Activated CD4-positive, alpha-beta memory T cell treated with anti-CD3 and anti-CD28 coated beads, Interleukin-2, amount 10 ng/mL, durations not matched to agents 7 days and 5 days (primary cell): ENCODE measurements around the gene VAV3. TPM values are rescaled to one million over a fixed set of nuclear protein-coding genes. Genes with fewer than 3 reads are reported as not detected.
A peak's percentile ranks its signal among the peaks of the same experiment; 100 is the strongest.

Source experiments
- CTCF ChIA-PET: fragments of 350-600 bp; sonication (Branson Sonifier 250); formaldehyde crosslinking; loops from one replicate; lab custom pipeline; 2021; ENCODE audit warnings: antibody characterized with exemption, inconsistent platforms; lab: Charles Lee
- POLR2A ChIA-PET: fragments of 350-600 bp; sonication (Branson Sonifier 250); formaldehyde crosslinking; loops from one replicate; lab custom pipeline; 2021; ENCODE audit warnings: antibody characterized with exemption; lab: Charles Lee
- DNase-seq: peaks from one replicate; pipeline ENCODE4 v3.0.0-alpha.2; 2020
- H3K27ac Mint-ChIP-seq: one replicate; pipeline ENCODE4 v1.8.0; 2021; ENCODE audit warnings: mild to moderate bottlenecking, mixed read lengths
- H3K27me3 Mint-ChIP-seq: one replicate; pipeline ENCODE4 v1.8.0; 2021; ENCODE audit warnings: mixed read lengths
- H3K36me3 Mint-ChIP-seq: one replicate; pipeline ENCODE4 v1.8.0; 2021; ENCODE audit warnings: low read depth, mixed read lengths
- H3K4me1 Mint-ChIP-seq: one replicate; pipeline ENCODE4 v1.8.0; 2021; ENCODE audit warnings: mixed read lengths
- H3K4me3 Mint-ChIP-seq: one replicate; pipeline ENCODE4 v1.8.0; 2021; ENCODE audit warnings: mild to moderate bottlenecking, mixed read lengths
- H3K9me3 Mint-ChIP-seq: one replicate; pipeline ENCODE4 v1.8.0; 2021; ENCODE audit warnings: mixed read lengths
- total RNA-seq, 2 experiments: library from RNA; stranded (reverse); gene quantifications; one replicate each; pipeline ENCODE4 v1.2.3, GENCODE V29; 2021

VAV3 gene
- total RNA-seq, 2 experiments from 2014 or later: 2.0 to 2.3 TPM

GRCh38 chr1:107889524-107889923 lies 75.5 kb downstream of the VAV3 start:
- Mint-ChIP-seq H3K27ac (no peak overlapping the region), H3K9me3 (peaks cover 2% of the 10 kb centered on the region)

DNA sequence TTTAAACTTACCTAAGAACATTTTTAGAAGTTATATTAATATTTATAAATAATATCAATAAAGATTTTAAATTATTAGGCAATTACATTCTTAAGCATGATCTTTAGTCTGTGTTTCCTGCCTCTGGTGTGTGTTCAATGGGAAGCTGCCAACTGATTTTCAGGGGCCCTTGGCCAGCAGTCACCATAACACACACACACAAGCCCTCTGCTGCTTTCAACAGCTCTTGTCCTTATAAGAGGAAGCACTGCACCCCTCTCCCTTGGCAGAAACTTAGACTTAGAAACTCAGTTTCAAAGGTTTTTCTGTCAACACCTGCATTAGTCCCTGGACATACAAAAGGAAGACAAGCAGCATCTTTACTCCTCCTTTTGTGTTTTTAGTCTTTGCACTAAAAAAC lies 81.4 kb downstream of the VAV3 start:
- H3K4me3 Mint-ChIP-seq: no peak overlapping the region
- no peaks in the 10 kb centered on the region for H3K36me3 Mint-ChIP-seq
- H3K27me3 Mint-ChIP-seq: no peaks in the 10 kb centered on the region
- ChIA-PET POLR2A (no interaction called here), CTCF (no interaction called here)
- H3K9me3 Mint-ChIP-seq: no peaks in the 10 kb centered on the region
- H3K4me1 Mint-ChIP-seq: no peaks in the 10 kb centered on the region
- H3K27ac Mint-ChIP-seq: no peak overlapping the region
- DNase-seq: no peak

More at GRCh38 chr1:107889524-107889923, 75.5 kb downstream of the VAV3 start:
- Mint-ChIP-seq H3K27me3 (no peaks in the 10 kb centered on the region), H3K4me1 (no peaks in the 10 kb centered on the region), H3K4me3 (no peak overlapping the region), H3K36me3 (no peaks in the 10 kb centered on the region)
- POLR2A ChIA-PET: no interaction called here
- CTCF ChIA-PET: no interaction called here
- no peak for DNase-seq

GRCh38 chr1:107879927-107880326 lies 85.1 kb downstream of the VAV3 start:
- no peaks in the 10 kb centered on the region for H3K27me3 Mint-ChIP-seq
- no peaks in the 10 kb centered on the region for H3K4me1 Mint-ChIP-seq
- DNase-seq: no peak
- H3K36me3 Mint-ChIP-seq: no peaks in the 10 kb centered on the region
- CTCF ChIA-PET: no interaction called here
- H3K27ac Mint-ChIP-seq: no peak overlapping the region
- H3K9me3 Mint-ChIP-seq: no peaks in the 10 kb centered on the region
- POLR2A ChIA-PET: no interaction called here
- H3K4me3 Mint-ChIP-seq: no peak overlapping the region

- H3K4me3 Mint-ChIP-seq: no peak overlapping the region
- CTCF ChIA-PET: no interaction called here
- no peaks in the 10 kb centered on the region for H3K4me1 Mint-ChIP-seq
Measured at GRCh38 chr1:107879346-107879745, 85.6 kb downstream of the VAV3 start.

GRCh38 chr1:107877745-107878144 lies 87.2 kb downstream of the VAV3 start:
- H3K4me1 Mint-ChIP-seq: no peaks in the 10 kb centered on the region
- ChIA-PET CTCF (interaction anchor here (1.1 kb wide), 1 partner anchor 26 kb away, joined by 3 read pairs; no protein-coding TSS in a partner anchor), POLR2A (no interaction called here)
- H3K4me3 Mint-ChIP-seq: no peak overlapping the region
- H3K36me3 Mint-ChIP-seq: no peaks in the 10 kb centered on the region
- DNase-seq: no peak
- H3K27ac Mint-ChIP-seq: no peak overlapping the region
- H3K27me3 Mint-ChIP-seq: no peaks in the 10 kb centered on the region
- no peaks in the 10 kb centered on the region for H3K9me3 Mint-ChIP-seq

More at GRCh38 chr1:107879346-107879745, 85.6 kb downstream of the VAV3 start:
- no peak overlapping the region for H3K27ac Mint-ChIP-seq
- POLR2A ChIA-PET: no interaction called here
- no peaks in the 10 kb centered on the region for H3K36me3 Mint-ChIP-seq
- DNase-seq: no peak
- no peaks in the 10 kb centered on the region for H3K9me3 Mint-ChIP-seq
- no peaks in the 10 kb centered on the region for H3K27me3 Mint-ChIP-seq

DNA sequence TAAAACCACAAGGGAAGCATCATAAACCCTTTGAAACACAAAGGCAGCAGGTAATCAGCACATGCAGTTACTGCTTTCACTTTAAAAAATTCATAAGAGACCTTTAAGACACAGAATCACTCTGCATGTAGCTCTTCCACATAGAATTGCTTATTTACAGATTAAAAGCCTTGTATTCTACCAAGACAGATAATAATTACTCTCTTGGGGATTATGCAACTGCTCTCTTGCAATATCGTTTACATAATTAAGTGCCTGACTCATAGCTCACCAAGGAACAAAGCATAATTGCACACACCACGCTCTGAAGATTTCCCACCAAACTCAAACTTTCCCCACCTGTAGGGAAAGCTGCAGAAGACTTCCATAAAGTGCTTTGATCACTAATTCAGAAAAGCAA lies 87.9 kb downstream of the VAV3 start:
- Mint-ChIP-seq H3K4me3 (no peak overlapping the region), H3K9me3 (no peaks in the 10 kb centered on the region), H3K27ac (no peak overlapping the region), H3K4me1 (no peaks in the 10 kb centered on the region), H3K27me3 (no peaks in the 10 kb centered on the region), H3K36me3 (no peaks in the 10 kb centered on the region)
- CTCF ChIA-PET: interaction anchor here (1.1 kb wide), 1 partner anchor 27 kb away, joined by 3 read pairs; no protein-coding TSS in a partner anchor
- POLR2A ChIA-PET: no interaction called here
- DNase-seq: no peak

DNA sequence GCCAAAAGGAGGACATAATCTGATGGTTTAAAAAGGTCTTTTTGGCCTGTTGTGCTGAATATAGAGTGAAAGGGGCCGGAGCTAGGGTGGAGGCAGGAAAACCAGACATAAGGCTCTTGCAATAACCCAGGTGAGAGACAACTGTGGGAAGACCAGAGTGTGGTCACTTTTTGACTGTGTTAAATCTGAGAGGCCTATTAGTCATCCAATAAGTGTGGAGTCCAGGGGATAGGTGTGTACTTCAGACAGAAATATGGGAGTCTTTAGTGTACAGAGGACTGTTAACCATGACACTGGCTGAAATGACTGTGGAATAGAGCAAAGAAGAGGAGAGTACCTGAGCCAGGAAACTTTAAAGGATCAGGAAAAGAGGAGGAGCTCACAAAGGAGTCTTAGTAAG lies 89.3 kb downstream of the VAV3 start:
- ChIA-PET CTCF (no interaction called here), POLR2A (no interaction called here)
- no peaks in the 10 kb centered on the region for H3K9me3 Mint-ChIP-seq
- no peak overlapping the region for H3K4me3 Mint-ChIP-seq
- no peak overlapping the region for H3K27ac Mint-ChIP-seq
- H3K36me3 Mint-ChIP-seq: no peaks in the 10 kb centered on the region
- DNase-seq: no peak
- H3K27me3 Mint-ChIP-seq: no peaks in the 10 kb centered on the region
- peaks cover 6% of the 10 kb centered on the region for H3K4me1 Mint-ChIP-seq

GRCh38 chr1:107874221-107874620 lies 90.8 kb downstream of the VAV3 start:
- POLR2A ChIA-PET: no interaction called here
- H3K4me1 Mint-ChIP-seq: peaks cover 8% of the 10 kb centered on the region
- no peak for DNase-seq
- no peaks in the 10 kb centered on the region for H3K36me3 Mint-ChIP-seq
- no peaks in the 10 kb centered on the region for H3K9me3 Mint-ChIP-seq
- no peaks in the 10 kb centered on the region for H3K27me3 Mint-ChIP-seq
- no peak overlapping the region for H3K27ac Mint-ChIP-seq
- CTCF ChIA-PET: no interaction called here
- no peak overlapping the region for H3K4me3 Mint-ChIP-seq

DNA sequence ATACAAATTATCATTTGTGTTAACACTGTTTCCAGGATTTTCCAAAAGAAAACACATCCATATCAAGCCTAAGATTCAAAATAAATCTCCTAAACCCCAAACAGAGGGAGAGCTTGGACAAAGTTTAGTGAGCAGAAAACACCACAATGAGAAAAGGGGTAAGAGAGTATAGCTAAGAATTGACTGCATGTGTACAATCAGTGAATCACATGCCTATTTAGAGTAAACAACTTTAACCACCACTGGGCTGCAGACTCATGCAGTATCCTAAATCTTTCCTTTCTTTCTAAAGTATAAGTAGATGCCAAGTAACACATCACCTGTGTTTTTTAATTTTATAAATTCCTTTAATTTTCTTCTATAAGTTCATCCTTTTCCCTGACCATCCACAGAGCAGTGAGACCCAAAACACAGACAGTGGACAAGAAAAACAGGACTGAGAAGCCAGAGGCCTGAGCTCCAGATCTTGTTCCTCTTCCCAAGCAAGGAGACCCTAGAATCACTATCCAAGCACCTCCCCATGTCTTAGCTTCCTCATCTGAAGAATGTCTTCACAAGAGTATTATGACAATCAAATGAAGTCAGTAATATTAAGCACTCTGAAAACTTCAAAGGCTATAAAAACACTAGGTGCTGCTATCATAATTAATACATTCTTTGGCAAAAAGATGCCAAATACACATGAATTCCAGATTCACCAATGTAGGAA lies 93.1 kb downstream of the VAV3 start:
- Mint-ChIP-seq H3K36me3 (no peaks in the 10 kb centered on the region), H3K27ac (peak overlapping the region; percentile 18), H3K4me1 (peaks cover 8% of the 10 kb centered on the region), H3K4me3 (no peak overlapping the region), H3K27me3 (no peaks in the 10 kb centered on the region), H3K9me3 (no peaks in the 10 kb centered on the region)
- CTCF ChIA-PET: interaction anchor here (0.8 kb wide), 1 partner anchor 20 kb away, joined by 4 read pairs; no protein-coding TSS in a partner anchor
- no peak for DNase-seq
- POLR2A ChIA-PET: no interaction called here

GRCh38 chr1:107871259-107871658 lies 93.7 kb downstream of the VAV3 start:
- H3K27ac Mint-ChIP-seq: peak overlapping the region; percentile 18
- no peaks in the 10 kb centered on the region for H3K27me3 Mint-ChIP-seq
- DNase-seq: no peak
- H3K9me3 Mint-ChIP-seq: no peaks in the 10 kb centered on the region
- no peaks in the 10 kb centered on the region for H3K36me3 Mint-ChIP-seq
- ChIA-PET POLR2A (no interaction called here), CTCF (interaction anchor here (0.8 kb wide), 1 partner anchor 20 kb away, joined by 4 read pairs; no protein-coding TSS in a partner anchor)
- H3K4me1 Mint-ChIP-seq: peaks cover 8% of the 10 kb centered on the region
- no peak overlapping the region for H3K4me3 Mint-ChIP-seq

DNA sequence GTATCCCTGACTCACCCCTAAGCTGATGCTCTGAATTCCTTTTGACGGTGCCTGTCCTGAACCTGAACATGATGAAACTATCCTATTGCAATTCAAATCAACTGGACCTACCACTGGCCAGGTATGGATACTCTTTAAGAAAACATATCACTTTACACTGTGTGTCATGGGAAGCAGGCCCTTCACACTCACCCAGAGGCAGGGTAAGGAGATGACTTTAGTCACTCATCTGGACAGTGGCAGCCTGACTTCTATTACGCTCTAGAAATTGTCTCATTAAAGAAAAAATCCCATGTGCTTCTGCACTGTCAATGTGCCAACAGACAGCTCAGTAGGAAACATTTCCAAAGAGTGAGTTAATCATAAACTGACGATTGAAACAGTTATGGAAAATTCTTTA lies 94.3 kb downstream of the VAV3 start:
- POLR2A ChIA-PET: no interaction called here
- Mint-ChIP-seq H3K27me3 (no peaks in the 10 kb centered on the region), H3K4me1 (peaks cover 9% of the 10 kb centered on the region), H3K9me3 (no peaks in the 10 kb centered on the region), H3K27ac (no peak overlapping the region), H3K36me3 (no peaks in the 10 kb centered on the region), H3K4me3 (no peak overlapping the region)
- CTCF ChIA-PET: no interaction called here
- DNase-seq: no peak

DNA sequence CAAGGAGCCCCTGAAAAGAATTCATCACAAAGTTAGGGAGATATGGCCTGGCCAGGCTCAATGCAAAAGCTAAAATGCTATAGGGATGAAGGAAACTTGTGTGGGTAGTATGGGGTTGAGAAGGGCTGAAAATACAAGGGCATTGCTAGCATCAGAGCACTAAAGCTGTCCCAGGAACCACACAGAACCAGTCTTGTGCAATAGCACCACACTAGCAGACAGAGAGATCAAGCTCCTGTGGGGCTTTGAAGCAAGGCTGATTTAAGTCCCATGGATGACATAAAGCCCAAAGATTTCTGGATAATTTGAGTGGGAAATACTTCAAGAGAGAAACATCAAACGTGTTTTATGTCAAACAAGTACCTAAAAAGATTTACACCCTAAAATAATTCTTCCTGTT lies 97.1 kb downstream of the VAV3 start:
- no peak overlapping the region for H3K4me3 Mint-ChIP-seq
- H3K9me3 Mint-ChIP-seq: no peaks in the 10 kb centered on the region
- H3K27me3 Mint-ChIP-seq: no peaks in the 10 kb centered on the region
- no peak for DNase-seq
- H3K4me1 Mint-ChIP-seq: peaks cover 16% of the 10 kb centered on the region
- H3K27ac Mint-ChIP-seq: no peak overlapping the region
- no peaks in the 10 kb centered on the region for H3K36me3 Mint-ChIP-seq
- ChIA-PET CTCF (no interaction called here), POLR2A (no interaction called here)

DNA sequence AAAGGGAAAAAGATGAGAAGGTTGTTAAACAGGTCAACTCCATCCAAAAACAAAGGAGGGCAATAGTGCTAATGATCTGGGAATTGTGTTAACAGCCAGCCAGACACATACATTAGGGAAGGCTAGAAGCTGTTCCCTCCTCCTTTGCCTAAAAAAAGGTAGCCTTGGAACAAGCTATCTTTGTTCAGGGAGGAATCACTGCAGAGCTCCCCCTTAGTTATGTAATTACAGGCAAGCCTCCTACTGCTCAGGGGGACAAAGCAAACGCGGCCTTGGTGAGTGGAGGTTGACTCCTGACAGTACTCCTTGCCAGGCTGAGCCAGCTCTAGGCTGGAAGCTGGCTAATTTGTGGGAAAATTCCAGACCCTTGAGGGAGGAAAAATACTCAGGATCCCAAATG lies 97.6 kb downstream of the VAV3 start:
- no peaks in the 10 kb centered on the region for H3K27me3 Mint-ChIP-seq
- H3K4me3 Mint-ChIP-seq: no peak overlapping the region
- ChIA-PET CTCF (no interaction called here), POLR2A (no interaction called here)
- no peak overlapping the region for H3K27ac Mint-ChIP-seq
- H3K36me3 Mint-ChIP-seq: no peaks in the 10 kb centered on the region
- H3K9me3 Mint-ChIP-seq: no peaks in the 10 kb centered on the region
- peaks cover 17% of the 10 kb centered on the region for H3K4me1 Mint-ChIP-seq
- DNase-seq: no peak

DNA sequence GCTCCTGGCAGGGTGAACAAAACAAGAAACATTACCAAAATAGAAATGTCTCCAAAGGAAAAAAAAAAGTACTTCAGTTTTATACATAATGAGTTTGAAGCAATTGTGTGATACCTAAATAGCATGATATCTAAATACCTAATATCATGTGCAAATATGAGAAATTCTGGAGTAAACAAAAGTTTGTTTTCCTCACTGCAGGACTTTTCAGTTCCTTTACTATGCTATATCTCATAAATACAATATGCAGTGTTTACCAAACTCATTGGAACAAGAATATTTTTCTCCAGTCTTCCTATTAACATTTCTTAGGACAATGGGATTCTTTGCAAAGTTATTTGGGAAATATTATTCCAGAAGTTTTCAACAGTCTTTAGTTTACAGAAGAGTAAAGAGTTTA lies 98.1 kb downstream of the VAV3 start:
- DNase-seq: no peak
- Mint-ChIP-seq H3K27ac (no peak overlapping the region), H3K27me3 (no peaks in the 10 kb centered on the region), H3K36me3 (no peaks in the 10 kb centered on the region), H3K9me3 (no peaks in the 10 kb centered on the region), H3K4me3 (no peak overlapping the region), H3K4me1 (peaks cover 22% of the 10 kb centered on the region)
- CTCF ChIA-PET: no interaction called here
- POLR2A ChIA-PET: interaction anchor here (1.2 kb wide), 1 partner anchor 97 kb away, joined by 3 read pairs; no protein-coding TSS in a partner anchor
